HepG2 (cell line): ENCODE data around the gene PIEZO1. TPM values are rescaled to one million over a fixed set of nuclear protein-coding genes. Genes with fewer than 3 reads are reported as not detected.

ENCODE experiments used
- ELF1 ChIP-seq: sonication (generic); formaldehyde crosslinking; IDR thresholded peaks from 2 replicates; pipeline ENCODE4 v1.4.0; 2020; ENCODE audit warnings: missing genetic modification reagents
- ETV6 ChIP-seq: sonication (generic); formaldehyde crosslinking; conservative IDR thresholded peaks from 2 replicates; pipeline ENCODE4 v1.4.0; 2020; ENCODE audit warnings: missing genetic modification reagents
- HOXA3 ChIP-seq: sonication (generic); formaldehyde crosslinking; IDR thresholded peaks from 2 replicates; pipeline ENCODE4 v1.5.0; 2020; ENCODE audit warnings: missing genetic modification reagents
- STAT6 ChIP-seq: sonication (generic); formaldehyde crosslinking; IDR thresholded peaks from 2 replicates; pipeline ENCODE4 v1.4.0; 2020; ENCODE audit warnings: missing genetic modification reagents, mild to moderate bottlenecking, borderline replicate concordance
- ZKSCAN8 ChIP-seq: IDR thresholded peaks from 2 replicates; pipeline ENCODE4 v1.6.1; 2016; ENCODE audit warnings: borderline replicate concordance, missing genetic modification reagents, missing compliant biosample characterization
- ZNF441 ChIP-seq: sonication (generic); formaldehyde crosslinking; IDR thresholded peaks from 2 replicates; pipeline ENCODE4 v1.7.0; 2021; ENCODE audit warnings: missing genetic modification reagents, borderline replicate concordance
- ZNF766 ChIP-seq: sonication (generic); formaldehyde crosslinking; IDR thresholded peaks from 2 replicates; pipeline ENCODE4 v1.5.0; 2020; ENCODE audit warnings: missing genetic modification reagents, borderline replicate concordance
- ZNF768 ChIP-seq: sonication (generic); formaldehyde crosslinking; IDR thresholded peaks from 2 replicates; pipeline ENCODE4 v1.4.0; 2020; ENCODE audit warnings: missing genetic modification reagents
- ZNF841 ChIP-seq: sonication (generic); formaldehyde crosslinking; IDR thresholded peaks from 2 replicates; pipeline ENCODE4 v1.8.1; 2023; ENCODE audit warnings: missing genetic modification reagents, borderline replicate concordance
- polyA plus RNA-seq, 8 experiments: library from polyadenylated mRNA; depleted of rRNA in 3 of 8; stranded (reverse) in 7 of 8; unstranded in 1 of 8; fragments of >200 nt; fragmentation: Illumina TruSeq in 4 of 8; extraction: Trizol in 4 of 8; gene quantifications; 2 replicates each; pipeline versions ENCODE4 v1.2.1 to v1.2.3, GENCODE V29; 2011 to 2016; ENCODE audit warnings: low read depth in 4 of 8, missing spikeins in 1 of 8, mixed read lengths in 1 of 8; ENCODE audit not compliant: insufficient read depth in 1 of 8
- total RNA-seq, 5 experiments: library from RNA; depleted of rRNA; stranded (reverse); fragments of >200 nt; fragmentation: Illumina TruSeq; extraction: Trizol; gene quantifications; 2 replicates each; pipeline ENCODE4 v1.2.3, GENCODE V29; 2016; ENCODE audit warnings: low read depth in 1 of 5
- TF ChIP-seq, protein P1 (sequence below): sonication (generic); formaldehyde crosslinking; IDR thresholded peaks from 2 replicates; pipeline ENCODE4 v1.5.0; 2020; ENCODE audit warnings: mild to moderate bottlenecking, missing genetic modification reagents

Gene PIEZO1
- total and polyA plus RNA-seq, 2 of the 13 experiments (the other 11 are each of a cell fraction or from before 2014, with no cell fraction given) = 67.9 to 85.0 TPM

DNA sequence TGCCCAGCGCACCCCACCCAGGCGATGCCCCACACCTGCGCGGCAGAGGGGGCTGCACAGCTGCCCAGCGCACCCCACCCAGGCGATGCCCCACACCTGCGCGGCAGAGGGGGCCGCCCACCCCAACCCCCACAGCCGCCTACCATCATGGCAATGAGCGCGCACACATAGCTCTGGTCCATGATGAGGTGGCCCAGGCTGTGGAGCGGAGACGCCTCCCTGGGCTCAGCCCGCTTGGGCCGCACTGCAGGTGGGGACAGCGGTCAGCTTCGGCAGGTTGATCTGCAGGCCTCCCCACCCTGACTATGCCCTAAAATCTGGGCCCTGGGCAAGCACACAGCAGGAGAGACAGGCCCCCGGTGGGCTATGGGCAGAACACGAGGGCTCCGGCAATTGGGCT is 48.5 kb downstream of the PIEZO1 start (continued):
- TF ChIP-seq, protein P1, sequence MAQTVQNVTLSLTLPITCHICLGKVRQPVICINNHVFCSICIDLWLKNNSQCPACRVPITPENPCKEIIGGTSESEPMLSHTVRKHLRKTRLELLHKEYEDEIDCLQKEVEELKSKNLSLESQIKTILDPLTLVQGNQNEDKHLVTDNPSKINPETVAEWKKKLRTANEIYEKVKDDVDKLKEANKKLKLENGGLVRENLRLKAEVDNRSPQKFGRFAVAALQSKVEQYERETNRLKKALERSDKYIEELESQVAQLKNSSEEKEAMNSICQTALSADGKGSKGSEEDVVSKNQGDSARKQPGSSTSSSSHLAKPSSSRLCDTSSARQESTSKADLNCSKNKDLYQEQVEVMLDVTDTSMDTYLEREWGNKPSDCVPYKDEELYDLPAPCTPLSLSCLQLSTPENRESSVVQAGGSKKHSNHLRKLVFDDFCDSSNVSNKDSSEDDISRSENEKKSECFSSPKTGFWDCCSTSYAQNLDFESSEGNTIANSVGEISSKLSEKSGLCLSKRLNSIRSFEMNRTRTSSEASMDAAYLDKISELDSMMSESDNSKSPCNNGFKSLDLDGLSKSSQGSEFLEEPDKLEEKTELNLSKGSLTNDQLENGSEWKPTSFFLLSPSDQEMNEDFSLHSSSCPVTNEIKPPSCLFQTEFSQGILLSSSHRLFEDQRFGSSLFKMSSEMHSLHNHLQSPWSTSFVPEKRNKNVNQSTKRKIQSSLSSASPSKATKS (CRISPR knock-in tag) = no peak
- no peak for TF ChIP-seq ZNF441 (CRISPR knock-in tag)
- TF ChIP-seq ZKSCAN8 (CRISPR knock-in tag) = no peak
- no peak for TF ChIP-seq ZNF768 (CRISPR knock-in tag)
- no peak for TF ChIP-seq STAT6 (CRISPR knock-in tag)
- TF ChIP-seq HOXA3 (CRISPR knock-in tag) = no peak
- TF ChIP-seq ZNF841 = no peak
- TF ChIP-seq ETV6 (CRISPR knock-in tag) = no peak
- TF ChIP-seq ELF1 = no peak
- no peak for TF ChIP-seq ZNF766
